DMS153 treated with DMSO at 0.1 percent for 48 hours (cell line): Measurements from ENCODE around the gene CDCA3.

Experiments used
- DNase-seq: peaks from one replicate; lab custom pipeline; 2025; ENCODE audit not compliant: unreplicated experiment; lab: John Stamatoyannopoulos, UW

CDCA3 gene

DNA sequence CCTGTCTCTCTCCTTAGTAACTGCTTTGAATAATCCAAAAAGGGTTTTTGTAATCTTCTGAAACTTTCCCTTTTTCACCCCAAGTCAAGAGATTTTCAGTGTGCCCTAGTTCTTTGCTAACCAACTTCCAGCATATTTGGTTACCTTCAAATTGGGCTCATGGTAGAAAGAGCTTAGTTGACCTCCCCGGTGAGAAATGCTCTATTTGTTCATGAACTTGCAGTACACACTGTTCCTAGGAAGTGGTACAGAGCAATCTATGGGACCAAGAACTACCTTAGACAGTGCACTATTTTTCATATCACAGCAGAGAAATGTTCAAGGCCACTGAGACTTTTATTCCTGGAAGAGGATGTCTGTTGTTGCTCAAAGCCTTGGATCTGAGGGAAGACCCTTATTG, 2.5 kb upstream of the CDCA3 start:
- no peak for DNase-seq

DNA sequence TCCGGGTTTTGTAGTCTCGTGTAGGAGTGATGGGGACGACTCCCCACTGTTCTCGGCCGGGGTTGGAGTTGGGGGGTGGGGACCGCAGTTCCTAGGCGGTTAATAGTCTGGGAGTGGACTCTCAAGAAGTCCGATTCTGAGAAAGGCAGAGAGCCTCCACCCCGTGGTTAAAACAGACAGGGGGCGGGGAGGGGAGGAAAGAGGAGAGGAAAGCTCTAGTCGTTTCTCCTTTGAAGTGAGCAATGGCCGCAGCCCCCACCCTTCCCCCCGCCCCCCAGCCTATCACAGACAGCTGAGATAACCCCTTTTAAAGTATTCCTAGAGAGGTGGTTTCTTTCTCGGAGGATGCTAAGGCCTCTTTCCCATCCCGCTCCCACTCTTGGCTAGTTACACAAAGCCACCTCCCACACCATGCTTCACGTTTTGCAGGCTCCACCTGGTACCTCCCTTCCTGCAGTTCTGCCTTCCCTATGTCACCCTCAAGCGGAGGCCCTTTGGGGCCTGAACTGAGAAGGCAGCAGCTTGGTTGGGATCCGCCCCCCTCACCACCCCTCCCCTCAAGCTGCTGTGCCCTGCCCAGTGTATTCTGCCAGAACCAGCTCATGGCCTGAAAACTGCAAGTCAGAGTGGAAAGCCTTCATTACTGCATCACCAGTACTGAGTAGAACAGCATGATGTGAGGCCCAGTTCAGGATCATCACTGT, 1.7 kb upstream of the CDCA3 start:
- DNase-seq, result no peak

GRCh38 chr12:6851921-6852650, 1.0 kb upstream of the CDCA3 start, which contains the start of gene USP5:
Gene USP5 (plus strand): TSS chr12:6852150. CDS start chr12:6852180, 30 bp downstream.
- DNase-seq, result peak; percentile 97

- DNase-seq, result no peak
Observed at GRCh38 chr12:6850796-6851152, 312 bp downstream of the CDCA3 start.

DNA sequence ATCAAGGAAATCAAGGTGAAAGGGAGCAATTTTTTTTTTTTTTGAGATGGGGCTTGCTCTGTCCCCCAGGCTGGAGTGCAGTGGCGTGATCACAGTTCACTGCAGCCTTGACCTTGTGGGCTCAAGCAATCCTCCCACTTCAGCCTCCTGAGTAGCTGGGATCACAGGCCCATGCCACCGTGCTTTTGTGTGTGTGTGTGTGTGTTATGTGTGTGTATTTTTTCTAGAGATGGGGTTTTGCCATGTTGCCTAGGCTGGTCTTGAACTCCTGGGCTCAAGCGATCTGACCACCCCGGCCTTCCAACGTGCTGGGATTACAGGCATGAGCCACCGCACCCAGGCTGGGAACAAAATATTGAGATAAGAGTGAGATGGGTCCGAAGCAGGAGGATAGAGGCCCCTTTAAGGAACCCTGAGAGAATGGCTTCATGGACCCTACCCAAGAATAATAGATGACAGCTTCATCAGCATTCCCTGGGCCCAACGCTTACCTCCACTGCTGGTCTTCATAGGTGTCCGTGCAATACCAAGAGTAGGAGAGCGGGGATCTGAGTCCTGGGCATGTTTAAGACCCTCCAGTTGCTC, 1.0 kb downstream of the CDCA3 start:
- DNase-seq, result no peak

DNA sequence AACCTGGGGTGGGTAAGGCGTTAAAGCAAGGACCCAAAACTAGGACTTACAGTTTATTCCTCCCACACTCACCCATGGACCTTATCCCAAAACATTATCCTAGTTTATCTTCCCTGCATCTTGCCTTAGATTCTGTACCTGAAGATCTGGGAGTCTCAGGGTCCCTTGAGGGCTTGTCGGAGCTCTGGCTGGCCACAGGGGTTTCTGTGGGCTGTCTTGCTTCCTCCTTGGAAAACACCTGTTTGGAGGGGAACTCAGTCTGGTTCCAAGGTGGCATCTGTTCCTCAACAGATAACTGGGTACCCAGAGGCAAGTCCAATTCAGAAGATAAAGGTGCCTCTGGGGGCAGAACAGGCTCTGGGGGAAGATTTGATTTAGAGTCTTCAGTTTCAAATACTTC, 1.7 kb downstream of the CDCA3 start:
- no peak for DNase-seq

DNA sequence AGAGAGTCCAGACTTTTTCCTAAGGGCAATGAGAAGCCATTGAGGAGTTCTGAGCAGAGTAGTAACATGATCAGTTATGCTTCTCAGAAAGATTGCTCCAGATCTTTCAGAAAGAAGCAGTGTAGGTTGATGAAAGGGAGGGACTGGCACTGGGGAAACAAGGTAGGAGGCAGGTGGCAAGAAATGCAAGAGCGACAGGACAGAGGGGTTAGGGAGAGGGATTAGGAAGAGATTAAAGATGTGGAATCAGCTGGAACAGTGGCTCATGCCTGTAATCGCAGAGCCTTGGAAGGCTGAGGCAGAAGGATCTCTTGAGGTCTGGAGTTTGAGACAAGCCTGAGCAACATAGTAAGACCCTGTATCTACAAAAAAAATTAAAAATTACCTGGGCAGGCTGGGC, 3.4 kb downstream of the CDCA3 start:
- no peak for DNase-seq

- DNase-seq, result no peak
Observed at GRCh38 chr12:6846316-6846869, 4.7 kb downstream of the CDCA3 start.

DNA sequence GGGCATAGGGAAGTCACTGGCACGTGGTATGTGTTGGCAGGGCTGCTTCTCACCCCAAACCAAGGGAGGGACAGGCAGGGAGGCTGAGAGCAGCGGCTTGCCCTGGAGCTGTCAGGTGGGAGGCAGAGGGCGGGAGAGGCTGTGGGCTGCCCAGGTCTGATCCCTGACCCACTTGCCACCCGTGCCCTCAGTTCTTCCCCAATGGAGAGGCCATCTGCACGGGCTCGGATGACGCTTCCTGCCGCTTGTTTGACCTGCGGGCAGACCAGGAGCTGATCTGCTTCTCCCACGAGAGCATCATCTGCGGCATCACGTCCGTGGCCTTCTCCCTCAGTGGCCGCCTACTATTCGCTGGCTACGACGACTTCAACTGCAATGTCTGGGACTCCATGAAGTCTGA, 5.7 kb downstream of the CDCA3 start:
- no peak for DNase-seq

DNA sequence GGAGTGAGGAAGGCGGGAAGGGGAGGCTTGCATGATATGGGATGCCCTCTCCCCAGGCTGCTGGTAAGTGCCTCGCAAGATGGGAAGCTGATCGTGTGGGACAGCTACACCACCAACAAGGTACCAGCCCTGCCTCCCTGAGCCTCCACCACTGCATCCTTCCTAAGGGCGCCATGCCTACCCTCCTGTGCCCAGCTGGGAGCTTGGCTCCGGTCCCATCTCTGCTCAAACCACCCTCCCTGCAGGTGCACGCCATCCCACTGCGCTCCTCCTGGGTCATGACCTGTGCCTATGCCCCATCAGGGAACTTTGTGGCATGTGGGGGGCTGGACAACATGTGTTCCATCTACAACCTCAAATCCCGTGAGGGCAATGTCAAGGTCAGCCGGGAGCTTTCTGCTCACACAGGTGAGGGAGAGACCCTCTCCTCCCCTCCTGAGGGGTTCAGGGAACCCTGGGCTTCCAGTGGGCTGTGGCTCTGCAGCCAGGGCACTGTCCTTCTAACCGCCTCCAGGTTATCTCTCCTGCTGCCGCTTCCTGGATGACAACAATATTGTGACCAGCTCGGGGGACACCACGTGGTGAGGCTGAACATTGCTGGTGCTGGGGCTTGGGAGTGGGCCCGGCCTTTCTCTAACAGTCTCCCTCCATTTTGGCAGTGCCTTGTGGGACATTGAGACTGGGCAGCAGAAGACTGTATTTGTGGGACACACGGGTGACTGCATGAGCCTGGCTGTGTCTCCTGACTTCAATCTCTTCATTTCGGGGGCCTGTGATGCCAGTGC, 7.8 kb downstream of the CDCA3 start:
- DNase-seq, result no peak

DNA sequence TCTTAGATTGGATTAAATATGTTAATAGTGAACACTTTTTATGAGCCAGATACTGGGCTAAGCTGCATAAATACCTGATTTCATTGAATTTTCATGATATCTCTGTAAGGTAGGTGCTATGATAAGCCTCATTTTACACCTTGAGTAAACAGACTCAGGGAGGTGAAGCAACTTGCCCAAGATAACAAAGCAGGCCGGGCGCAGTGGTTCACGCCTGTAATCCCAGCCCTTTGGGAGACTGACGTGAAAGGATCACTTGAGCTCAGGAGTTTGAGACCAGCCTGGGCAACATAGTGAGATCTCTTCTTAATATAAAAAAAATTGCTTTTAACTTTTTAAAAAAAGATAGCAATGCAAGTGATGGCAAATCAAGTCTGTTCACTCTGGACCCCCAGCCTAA, 9.0 kb downstream of the CDCA3 start:
- DNase-seq, result no peak

- no peak for DNase-seq
Observed at GRCh38 chr12:6840761-6841515, 10.1 kb downstream of the CDCA3 start, which contains the start of gene GNB3. Gene GNB3 (plus strand): TSS chr12:6840925. CDS start chr12:6841288, 363 bp downstream.

GRCh38 chr12:6840330-6840729, 10.8 kb downstream of the CDCA3 start:
- no peak for DNase-seq

DNA sequence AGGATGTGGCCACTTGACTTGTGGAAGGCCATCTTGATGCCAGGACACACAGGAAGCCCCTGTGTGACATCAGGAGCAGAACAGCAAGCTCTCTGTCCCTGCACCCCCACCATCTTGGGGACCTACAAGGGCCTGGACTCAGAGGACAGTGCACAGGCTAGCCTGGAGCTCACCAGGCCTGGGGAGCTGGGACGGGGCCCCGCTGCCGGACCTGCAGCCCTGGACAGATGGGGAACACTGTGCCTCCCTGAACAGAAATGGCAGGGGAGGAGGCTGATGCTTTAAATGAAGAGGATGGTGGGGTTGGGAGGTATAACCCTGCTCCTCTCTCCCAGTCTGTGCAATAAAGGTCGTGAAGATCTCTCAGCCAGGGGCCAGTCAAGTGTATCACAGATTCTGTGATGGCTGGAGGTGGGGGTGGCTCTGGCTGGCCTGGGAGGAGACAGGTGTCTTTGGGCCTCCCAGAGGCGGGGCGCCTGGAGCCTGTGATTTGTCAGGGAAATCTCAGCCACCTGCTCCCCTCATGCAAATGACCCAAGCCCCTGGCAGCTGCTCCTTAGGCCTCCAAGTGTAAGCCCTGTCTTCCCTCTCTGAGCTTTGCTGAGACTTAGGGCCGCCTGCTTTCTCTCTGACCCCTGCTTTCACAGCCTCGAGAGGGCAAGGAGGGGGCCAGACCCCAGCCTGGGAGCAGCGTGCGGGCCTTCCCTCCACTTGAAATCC, 11.4 kb downstream of the CDCA3 start:
- DNase-seq, result no peak

GRCh38 chr12:6838854-6839253, 12.2 kb downstream of the CDCA3 start:
- DNase-seq, result no peak

GRCh38 chr12:6837370-6838060, 13.6 kb downstream of the CDCA3 start:
- no peak for DNase-seq

GRCh38 chr12:6836851-6837250, 14.2 kb downstream of the CDCA3 start:
- DNase-seq, result no peak

DNA sequence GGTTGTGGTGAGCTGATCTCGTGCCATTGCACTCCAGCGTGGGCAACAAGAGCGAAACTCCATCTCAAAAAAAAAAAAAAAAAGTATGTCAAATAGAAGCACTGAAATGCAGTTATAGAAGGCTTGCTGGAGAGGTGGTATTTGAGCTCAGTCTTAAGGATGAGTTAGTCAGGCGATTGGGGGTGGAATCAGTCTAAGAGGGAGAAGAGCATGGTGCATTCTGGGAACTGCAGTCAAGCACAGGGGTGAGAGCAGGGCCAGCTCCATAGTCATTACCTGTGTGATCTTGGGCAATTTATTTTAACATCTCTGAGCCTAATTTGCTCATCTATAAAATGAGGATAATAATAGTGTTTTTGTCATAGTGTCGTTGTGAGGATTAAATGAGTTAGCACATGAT, 16.2 kb downstream of the CDCA3 start:
- no peak for DNase-seq

DNA sequence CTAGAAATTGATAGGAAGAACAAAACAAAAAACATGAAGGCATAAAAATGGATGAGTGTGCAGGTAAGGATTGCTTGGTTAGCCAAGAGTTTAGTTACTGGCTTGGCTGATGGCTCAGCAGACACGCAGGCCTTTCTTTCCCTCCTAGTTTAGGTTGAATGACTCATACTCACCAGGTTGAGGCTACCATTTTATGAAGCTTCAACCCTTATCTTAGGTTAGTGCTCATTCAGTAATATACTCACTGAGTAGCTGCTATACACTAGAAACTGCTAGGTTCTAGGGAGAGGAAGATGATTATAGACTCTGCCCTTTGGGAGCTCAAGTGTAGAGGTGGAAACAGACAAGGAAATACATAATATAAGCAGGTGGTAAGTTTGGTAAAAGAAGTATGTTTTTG, 16.8 kb downstream of the CDCA3 start:
- DNase-seq, result no peak
